AG04449 (cell line): ENCODE measurements around the gene KRT77.
A peak's percentile ranks its signal among the peaks of the same experiment; 100 is the strongest.

Source experiments
- CTCF ChIA-PET: fragments of 350-600 bp; formaldehyde crosslinking; extraction: SDS; loops from one replicate; lab custom pipeline; 2021; ENCODE audit warnings: antibody characterized with exemption; lab: Yijun Ruan, JAX
- POLR2A ChIA-PET: fragments of 400-600, 350-600 bp; formaldehyde crosslinking; extraction: SDS; loops from one replicate; lab custom pipeline; 2020; ENCODE audit warnings: antibody characterized with exemption, inconsistent platforms; lab: Yijun Ruan, JAX
- DNase-seq: peaks from one replicate; pipeline ENCODE4 v3.0.0-alpha.2; 2010; ENCODE audit warnings: low read depth, low spot score
- H3K4me3 ChIP-seq: 2 replicates; pipeline ENCODE4 v1.5.1; 2011; ENCODE audit warnings: low read depth, mild to moderate bottlenecking, control low read depth, low read length
- TF ChIP-seq, protein P1 (sequence below): IDR thresholded peaks from one replicate; pipeline ENCODE4 v1.5.1; 2011; ENCODE audit warnings: mild to moderate bottlenecking, moderate library complexity, low read length, control low read depth, inconsistent platforms; ENCODE audit not compliant: insufficient read depth; ENCODE audit errors: missing control alignments

KRT77 gene

DNA sequence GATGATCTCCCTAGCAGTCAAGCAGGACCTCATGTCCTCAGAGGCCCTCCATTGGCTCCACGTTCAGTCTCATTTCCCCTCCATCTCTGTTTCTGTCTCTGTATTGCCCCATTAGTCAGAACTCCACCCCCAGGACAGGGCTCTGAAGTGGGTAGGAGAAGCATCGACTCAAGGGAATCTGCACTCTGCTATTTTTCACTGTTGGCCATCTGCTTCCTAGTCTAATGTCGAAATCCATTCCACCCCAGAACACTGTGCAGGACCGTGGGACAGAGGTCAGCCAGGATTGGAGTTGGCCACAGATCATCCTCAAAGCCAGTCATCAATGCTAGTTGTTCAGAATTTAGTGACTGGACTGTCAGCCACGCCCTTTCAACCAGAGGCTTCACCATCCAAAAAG, 10.1 kb downstream of the KRT77 start:
- no peak for DNase-seq
- TF ChIP-seq, protein P1, sequence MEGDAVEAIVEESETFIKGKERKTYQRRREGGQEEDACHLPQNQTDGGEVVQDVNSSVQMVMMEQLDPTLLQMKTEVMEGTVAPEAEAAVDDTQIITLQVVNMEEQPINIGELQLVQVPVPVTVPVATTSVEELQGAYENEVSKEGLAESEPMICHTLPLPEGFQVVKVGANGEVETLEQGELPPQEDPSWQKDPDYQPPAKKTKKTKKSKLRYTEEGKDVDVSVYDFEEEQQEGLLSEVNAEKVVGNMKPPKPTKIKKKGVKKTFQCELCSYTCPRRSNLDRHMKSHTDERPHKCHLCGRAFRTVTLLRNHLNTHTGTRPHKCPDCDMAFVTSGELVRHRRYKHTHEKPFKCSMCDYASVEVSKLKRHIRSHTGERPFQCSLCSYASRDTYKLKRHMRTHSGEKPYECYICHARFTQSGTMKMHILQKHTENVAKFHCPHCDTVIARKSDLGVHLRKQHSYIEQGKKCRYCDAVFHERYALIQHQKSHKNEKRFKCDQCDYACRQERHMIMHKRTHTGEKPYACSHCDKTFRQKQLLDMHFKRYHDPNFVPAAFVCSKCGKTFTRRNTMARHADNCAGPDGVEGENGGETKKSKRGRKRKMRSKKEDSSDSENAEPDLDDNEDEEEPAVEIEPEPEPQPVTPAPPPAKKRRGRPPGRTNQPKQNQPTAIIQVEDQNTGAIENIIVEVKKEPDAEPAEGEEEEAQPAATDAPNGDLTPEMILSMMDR: no peak
- ChIA-PET CTCF (interaction anchor here (1.2 to 3.0 kb wide), 2 partner anchors 172 to 321 kb away, joined by 3 to 11 read pairs; no protein-coding TSS in a partner anchor), POLR2A (no interaction called here)
- H3K4me3 ChIP-seq: no peak overlapping the region

DNA sequence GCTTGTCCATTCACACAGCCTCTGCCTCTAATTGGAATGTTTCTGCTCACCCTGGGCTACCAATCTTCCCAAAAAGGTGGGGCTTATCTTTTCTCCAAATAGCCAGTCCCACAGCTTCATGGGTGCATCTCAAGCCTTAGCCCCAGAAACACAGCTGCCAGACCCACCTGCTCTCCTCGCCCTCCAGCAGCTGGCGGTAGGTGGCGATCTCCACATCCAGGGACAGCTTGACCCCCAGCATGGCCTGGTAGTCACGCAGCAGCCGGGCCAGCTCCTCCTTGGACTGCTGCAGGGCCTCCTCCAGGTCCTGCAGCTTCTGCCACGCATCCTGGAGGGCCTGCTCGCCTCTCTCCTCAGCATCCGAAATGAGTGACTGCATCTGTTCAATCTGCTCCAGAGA, 11.1 kb downstream of the KRT77 start:
- CTCF ChIA-PET: interaction anchor here (1.2 to 3.0 kb wide), 2 partner anchors 173 to 320 kb away, joined by 3 to 11 read pairs; no protein-coding TSS in a partner anchor
- POLR2A ChIA-PET: no interaction called here
- TF ChIP-seq, protein P1: no peak
- no peak overlapping the region for H3K4me3 ChIP-seq
- DNase-seq: no peak

DNA sequence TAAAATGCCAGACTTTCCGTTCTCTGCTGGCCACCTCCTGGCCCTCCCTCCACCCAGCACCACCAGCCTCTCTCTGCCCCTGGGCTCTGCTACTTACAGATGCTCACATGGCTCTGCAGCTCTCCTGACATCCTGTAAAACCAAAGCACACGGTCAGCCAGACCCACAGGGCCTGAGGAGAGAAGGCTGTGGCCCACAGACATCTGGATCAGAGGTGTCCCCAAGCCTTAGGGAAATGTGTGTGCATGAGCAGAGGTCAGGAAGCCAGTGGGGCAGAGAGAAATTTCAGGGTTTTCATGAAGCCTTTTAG, 11.5 kb downstream of the KRT77 start:
- ChIA-PET POLR2A (no interaction called here), CTCF (interaction anchor here (0.9 to 3.0 kb wide), 2 partner anchors 174 to 179 kb away, joined by 3 to 11 read pairs; no protein-coding TSS in a partner anchor)
- DNase-seq: no peak

DNA sequence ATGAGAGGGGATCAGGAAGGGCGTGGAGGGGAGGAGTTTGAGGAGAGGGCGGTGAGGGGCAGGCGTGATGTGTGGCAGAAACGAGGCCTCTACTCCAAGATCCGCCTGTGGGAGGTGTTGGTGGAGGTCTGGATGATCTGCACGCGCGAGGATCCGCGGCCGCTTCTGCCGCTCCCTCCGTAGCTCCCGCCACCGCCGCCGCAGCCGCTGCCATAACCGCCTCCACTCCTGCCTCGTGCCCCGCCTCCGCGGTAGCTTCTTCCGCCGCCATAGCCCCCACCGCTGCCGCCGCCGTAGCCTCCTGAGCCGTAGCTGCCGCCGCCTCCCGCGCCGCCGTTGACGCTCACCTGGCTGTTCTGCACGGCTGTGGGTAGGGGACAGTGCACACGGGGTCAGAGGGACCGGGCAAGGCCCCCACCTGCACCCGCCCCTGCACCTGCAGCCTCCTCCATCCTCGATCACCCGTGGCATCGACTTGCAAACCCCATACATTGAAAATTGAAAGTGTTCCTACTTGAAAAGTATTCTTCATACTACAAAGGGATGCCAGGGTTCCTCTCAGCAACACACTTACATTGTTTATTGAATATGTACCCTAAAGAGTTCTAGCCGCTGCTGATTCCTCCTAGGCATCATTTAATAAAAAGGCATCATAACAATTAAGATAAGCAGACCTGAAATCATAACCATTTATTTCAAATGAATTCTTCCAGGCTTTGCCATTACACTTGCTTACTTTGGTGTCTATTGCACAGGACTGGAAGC, 12.1 kb downstream of the KRT77 start:
- no peak for DNase-seq
- POLR2A ChIA-PET: no interaction called here
- H3K4me3 ChIP-seq: peak overlapping the region; percentile 12; the same call in 1 of the 2 replicates
- TF ChIP-seq, protein P1: no peak
- CTCF ChIA-PET: interaction anchor here (0.9 to 3.0 kb wide), 2 partner anchors 174 to 179 kb away, joined by 3 to 11 read pairs; no protein-coding TSS in a partner anchor

More for the DNA sequence above, 11.5 kb downstream of the KRT77 start:
- TF ChIP-seq, protein P1: no peak
- no peak overlapping the region for H3K4me3 ChIP-seq

DNA sequence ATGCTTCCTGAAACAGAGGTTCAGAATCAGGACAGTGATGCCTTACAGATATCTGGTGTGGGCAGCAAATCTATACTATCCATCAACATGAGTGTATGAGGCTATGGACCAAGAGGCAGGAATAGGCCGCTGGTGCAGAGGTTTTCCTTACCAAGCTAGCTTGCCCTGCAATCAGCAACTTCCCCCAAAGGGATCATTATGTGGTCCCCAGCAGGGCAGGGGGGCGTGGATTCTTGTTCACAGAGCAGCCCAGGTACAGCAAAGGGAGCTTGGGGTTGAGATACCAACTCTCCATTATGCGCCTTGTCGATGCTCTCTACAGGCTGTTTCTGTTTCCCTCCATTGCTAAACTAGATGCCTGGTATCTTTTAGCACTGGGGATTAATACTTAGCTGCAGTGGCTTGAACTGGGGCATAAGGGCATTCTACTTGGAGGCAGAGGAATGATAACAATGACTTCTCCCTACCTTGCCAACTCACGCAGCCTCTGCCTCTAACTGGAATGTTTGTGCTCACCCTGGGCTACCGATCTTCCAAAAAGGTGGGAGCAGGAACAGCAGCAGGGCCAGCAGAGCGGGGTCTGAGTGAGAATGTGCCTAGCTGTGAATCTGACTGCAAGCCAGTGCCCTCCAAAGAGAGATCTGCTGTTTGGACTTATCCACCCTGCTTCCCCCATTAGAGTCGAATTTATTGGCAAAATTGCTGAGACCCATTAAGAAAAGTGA, 12.8 kb downstream of the KRT77 start:
- CTCF ChIA-PET: interaction anchor here (3.0 kb wide), 1 partner anchor 175 kb away, joined by 11 read pairs; no protein-coding TSS in a partner anchor
- TF ChIP-seq, protein P1: no peak
- POLR2A ChIA-PET: no interaction called here
- H3K4me3 ChIP-seq: no peak overlapping the region
- no peak for DNase-seq

DNA sequence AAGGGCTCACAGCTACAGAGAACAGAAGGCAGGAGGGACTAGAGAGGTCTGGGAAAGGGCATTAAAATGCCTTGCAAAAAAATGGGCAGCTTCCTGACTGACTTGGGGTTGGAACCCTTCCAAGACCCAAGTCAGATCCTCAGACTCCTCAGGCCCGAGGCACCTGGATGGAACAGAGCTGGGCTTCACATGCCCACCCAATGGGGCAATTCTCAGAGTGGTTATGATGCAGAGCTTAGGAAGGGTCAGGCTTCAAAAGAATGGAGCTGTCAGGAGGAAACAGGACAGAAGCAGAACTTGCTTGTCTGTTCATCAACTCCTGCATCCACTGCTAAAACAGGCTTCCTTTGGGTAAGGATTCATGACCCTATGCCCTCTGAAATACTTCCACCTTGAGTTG, 13.4 kb downstream of the KRT77 start:
- TF ChIP-seq, protein P1: no peak
- no peak overlapping the region for H3K4me3 ChIP-seq
- no peak for DNase-seq
- POLR2A ChIA-PET: no interaction called here
- CTCF ChIA-PET: no interaction called here
